Measurements from ENCODE around the gene USP9X. TPM values are rescaled to one million over a fixed set of nuclear protein-coding genes. Genes with fewer than 3 reads are reported as not detected.

Gene USP9X
- total and polyA plus RNA-seq, 9 of the 15 experiments (the other 6 are each of a cell fraction or from before 2014, with no cell fraction given), result 10.9 to 47.8 (median 29.5) TPM

DNA sequence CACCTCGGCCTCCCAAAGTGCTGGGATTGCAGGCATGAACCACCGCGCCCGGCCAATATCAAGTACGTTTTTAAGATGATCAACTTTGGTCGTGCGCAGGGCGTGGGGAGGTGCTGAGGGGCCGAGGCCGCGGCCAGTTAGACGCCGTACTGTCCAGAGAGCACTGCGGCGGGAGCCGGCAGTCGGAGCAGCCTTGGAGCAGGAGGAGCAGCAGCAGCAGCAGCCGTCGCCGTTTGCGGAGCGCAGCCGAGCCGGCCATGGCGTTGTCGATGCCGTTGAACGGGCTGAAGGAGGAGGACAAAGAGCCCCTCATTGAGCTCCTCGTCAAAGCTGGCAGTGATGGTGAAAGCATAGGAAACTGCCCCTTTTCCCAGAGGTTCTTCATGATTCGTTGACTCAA is 8.5 kb upstream of the USP9X start:
- Histone ChIP-seq H3K9me1 (ENCODE audit: control insufficient read depth, insufficient read depth, low read length) (no peaks in the 10 kb centered on the region), H3K4me3 (no peak overlapping the region), H4K20me1 (replicated peaks; ENCODE audit: control insufficient read depth, insufficient read depth, low read length) (no peaks in the 10 kb centered on the region), H3K79me2 (ENCODE audit: control insufficient read depth, insufficient read depth, low read length) (no peaks in the 10 kb centered on the region), H3K4me1 (replicated peaks in 1 of 2; ENCODE audit: control insufficient read depth in 2 of 2, insufficient read depth in 2 of 2, low read length in 2 of 2) (peaks cover 0 to 4% of the 10 kb centered on the region in 2 experiments; a peak in 3 of 5 replicates), H2AFZ (ENCODE audit: low read depth, low read length) (0 out of 2 replicates have a peak overlapping the region, but pooled peaks have one; percentile 39), H3K27me3 (ENCODE audit: control insufficient read depth in 2 of 2, insufficient read depth in 2 of 2, low read length in 2 of 2) (no peaks in the 10 kb centered on the region), H3K36me3 (ENCODE audit: control insufficient read depth, insufficient read depth, low read length) (no peaks in the 10 kb centered on the region), H3K4me2 (ENCODE audit: insufficient read depth, low read length) (no peak overlapping the region), H3K27ac (ENCODE audit: extremely low read depth, low read depth, low read length) (no peak overlapping the region), H3K9ac (ENCODE audit: insufficient read depth in 1 of 2, low read depth in 2 of 2, low read length in 2 of 2) (no peak overlapping the region), H3K9me3 (replicated peaks; ENCODE audit: control insufficient read depth, insufficient read depth, low read depth, low read length) (no peaks in the 10 kb centered on the region)
- intact Hi-C loops (cut with micrococcal nuclease) (no loop called here), in situ Hi-C loops (cut with MboI) (no loop called here)
- ATAC-seq, result no peak
- FAIRE-seq, result no peak
- POLR2A ChIA-PET, result no interaction called here
- 78% methylated on average over 14 of the region's 30 CpGs for whole genome bisulfite sequencing (ENCODE audit: insufficient coverage, low coverage, missing lambda C conversion rate)
- CTCF ChIA-PET (ENCODE audit: low intra/inter-chr PET ratio), result no interaction called here
- BruUV-seq (replicated peaks), result no TSS peak
- DNase-seq (ENCODE audit: extremely low read depth in 1 of 4, low spot score in 3 of 4), result no peak
- TF ChIP-seq, protein P1, sequence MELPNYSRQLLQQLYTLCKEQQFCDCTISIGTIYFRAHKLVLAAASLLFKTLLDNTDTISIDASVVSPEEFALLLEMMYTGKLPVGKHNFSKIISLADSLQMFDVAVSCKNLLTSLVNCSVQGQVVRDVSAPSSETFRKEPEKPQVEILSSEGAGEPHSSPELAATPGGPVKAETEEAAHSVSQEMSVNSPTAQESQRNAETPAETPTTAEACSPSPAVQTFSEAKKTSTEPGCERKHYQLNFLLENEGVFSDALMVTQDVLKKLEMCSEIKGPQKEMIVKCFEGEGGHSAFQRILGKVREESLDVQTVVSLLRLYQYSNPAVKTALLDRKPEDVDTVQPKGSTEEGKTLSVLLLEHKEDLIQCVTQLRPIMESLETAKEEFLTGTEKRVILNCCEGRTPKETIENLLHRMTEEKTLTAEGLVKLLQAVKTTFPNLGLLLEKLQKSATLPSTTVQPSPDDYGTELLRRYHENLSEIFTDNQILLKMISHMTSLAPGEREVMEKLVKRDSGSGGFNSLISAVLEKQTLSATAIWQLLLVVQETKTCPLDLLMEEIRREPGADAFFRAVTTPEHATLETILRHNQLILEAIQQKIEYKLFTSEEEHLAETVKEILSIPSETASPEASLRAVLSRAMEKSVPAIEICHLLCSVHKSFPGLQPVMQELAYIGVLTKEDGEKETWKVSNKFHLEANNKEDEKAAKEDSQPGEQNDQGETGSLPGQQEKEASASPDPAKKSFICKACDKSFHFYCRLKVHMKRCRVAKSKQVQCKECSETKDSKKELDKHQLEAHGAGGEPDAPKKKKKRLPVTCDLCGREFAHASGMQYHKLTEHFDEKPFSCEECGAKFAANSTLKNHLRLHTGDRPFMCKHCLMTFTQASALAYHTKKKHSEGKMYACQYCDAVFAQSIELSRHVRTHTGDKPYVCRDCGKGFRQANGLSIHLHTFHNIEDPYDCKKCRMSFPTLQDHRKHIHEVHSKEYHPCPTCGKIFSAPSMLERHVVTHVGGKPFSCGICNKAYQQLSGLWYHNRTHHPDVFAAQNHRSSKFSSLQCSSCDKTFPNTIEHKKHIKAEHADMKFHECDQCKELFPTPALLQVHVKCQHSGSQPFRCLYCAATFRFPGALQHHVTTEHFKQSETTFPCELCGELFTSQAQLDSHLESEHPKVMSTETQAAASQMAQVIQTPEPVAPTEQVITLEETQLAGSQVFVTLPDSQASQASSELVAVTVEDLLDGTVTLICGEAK (IDR thresholded peaks at IDR 0.05), result no peak
- TF ChIP-seq, protein P1 (CRISPR knock-in tag; IDR thresholded peaks at IDR 0.05), result no peak
- TF ChIP-seq LARP7 (IDR thresholded peaks at IDR 0.05) (no peak), PHF8 (IDR thresholded peaks at IDR 0.05; ENCODE audit: borderline replicate concordance, low read length) (no peak), ZBTB7A (IDR thresholded peaks at IDR 0.05; ENCODE audit: borderline replicate concordance, control insufficient read depth, low read depth, low read length) (no peak), ZBTB8A (IDR thresholded peaks at IDR 0.05; ENCODE audit: partially characterized antibody) (no peak), HIVEP1 (CRISPR knock-in tag; IDR thresholded peaks at IDR 0.05) (no peak), ETS2 (tag; IDR thresholded peaks at IDR 0.05; ENCODE audit: borderline replicate concordance, poor library complexity, severe bottlenecking) (no peak), NCOA6 (IDR thresholded peaks at IDR 0.05) (no peak), HNRNPL (IDR thresholded peaks at IDR 0.05; ENCODE audit: low read depth, low read length) (no peak)
- TF ChIP-seq, protein P2, sequence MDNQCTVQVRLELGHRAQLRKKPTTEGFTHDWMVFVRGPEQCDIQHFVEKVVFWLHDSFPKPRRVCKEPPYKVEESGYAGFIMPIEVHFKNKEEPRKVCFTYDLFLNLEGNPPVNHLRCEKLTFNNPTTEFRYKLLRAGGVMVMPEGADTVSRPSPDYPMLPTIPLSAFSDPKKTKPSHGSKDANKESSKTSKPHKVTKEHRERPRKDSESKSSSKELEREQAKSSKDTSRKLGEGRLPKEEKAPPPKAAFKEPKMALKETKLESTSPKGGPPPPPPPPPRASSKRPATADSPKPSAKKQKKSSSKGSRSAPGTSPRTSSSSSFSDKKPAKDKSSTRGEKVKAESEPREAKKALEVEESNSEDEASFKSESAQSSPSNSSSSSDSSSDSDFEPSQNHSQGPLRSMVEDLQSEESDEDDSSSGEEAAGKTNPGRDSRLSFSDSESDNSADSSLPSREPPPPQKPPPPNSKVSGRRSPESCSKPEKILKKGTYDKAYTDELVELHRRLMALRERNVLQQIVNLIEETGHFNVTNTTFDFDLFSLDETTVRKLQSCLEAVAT (IDR thresholded peaks at IDR 0.05), result no peak
- TF ChIP-seq, protein P3, sequence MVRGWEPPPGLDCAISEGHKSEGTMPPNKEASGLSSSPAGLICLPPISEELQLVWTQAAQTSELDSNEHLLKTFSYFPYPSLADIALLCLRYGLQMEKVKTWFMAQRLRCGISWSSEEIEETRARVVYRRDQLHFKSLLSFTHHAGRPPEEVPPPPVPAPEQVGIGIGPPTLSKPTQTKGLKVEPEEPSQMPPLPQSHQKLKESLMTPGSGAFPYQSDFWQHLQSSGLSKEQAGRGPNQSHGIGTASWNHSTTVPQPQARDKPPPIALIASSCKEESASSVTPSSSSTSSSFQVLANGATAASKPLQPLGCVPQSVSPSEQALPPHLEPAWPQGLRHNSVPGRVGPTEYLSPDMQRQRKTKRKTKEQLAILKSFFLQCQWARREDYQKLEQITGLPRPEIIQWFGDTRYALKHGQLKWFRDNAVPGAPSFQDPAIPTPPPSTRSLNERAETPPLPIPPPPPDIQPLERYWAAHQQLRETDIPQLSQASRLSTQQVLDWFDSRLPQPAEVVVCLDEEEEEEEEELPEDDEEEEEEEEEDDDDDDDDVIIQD (CRISPR knock-in tag; IDR thresholded peaks at IDR 0.05), result no peak
